ENCODE results near the gene FANCL.
"Not testable (repeated sequence)": the region's sequence is repeated elsewhere in the genome, so short reads cannot be mapped to it uniquely, and the experiment has no call there.

The FANCL gene

DNA sequence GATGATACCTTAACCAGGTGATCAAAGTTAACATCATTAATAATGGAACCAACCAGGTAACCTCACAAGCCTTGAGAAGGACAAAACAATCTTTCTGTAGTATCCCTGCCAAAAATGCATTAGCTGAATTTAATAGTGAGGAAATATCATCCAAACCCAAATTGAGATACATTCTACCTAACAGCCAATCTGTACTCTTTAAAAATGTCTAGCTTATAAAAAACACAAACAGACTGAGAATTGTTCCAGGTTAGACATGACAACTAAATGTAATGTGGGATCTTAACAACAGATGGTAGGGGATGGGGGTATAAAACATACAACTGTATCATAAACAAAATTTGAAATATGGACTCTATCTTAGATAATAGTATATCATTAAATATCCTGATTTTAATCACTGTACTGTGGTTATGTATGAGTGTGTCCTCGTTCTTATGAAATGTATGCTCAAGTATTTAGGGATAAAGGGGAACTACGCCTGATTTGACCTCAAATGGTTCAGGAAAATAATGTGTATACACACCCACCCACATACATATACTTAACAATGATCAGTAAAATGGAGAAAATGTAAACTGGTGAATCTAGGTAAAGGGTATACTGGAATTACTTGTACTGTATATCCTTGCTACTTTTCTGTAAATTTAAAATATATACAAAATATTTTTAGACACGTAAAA, 1.7 kb downstream of the FANCL start:
- Histone ChIP-seq H3K27ac (ENCODE audit: low read depth, low read length) (no peak overlapping the region), H3K36me3 (ENCODE audit: insufficient read depth, low read length) (no peaks in the 10 kb centered on the region), H3K4me1 (ENCODE audit: insufficient read depth, low read length) (no peaks in the 10 kb centered on the region), H3K9ac (ENCODE audit: low read length) (no peak overlapping the region), H3K9me3 (ENCODE audit: low read length) (no peaks in the 10 kb centered on the region), H3K4me3 (ENCODE audit: low read depth in 1 of 2, low read length in 2 of 2) (no peak overlapping the region), H3K27me3 (ENCODE audit: control insufficient read depth in 1 of 2, insufficient read depth in 2 of 2, low read length in 2 of 2) (no peaks in the 10 kb centered on the region)

- H3K4me3 ChIP-seq (ENCODE audit: low read depth in 1 of 2, low read length in 2 of 2) = no peak overlapping the region
- H3K9ac ChIP-seq (ENCODE audit: low read length) = no peak overlapping the region
- H3K9me3 ChIP-seq (ENCODE audit: low read length) = no peaks in the 10 kb centered on the region
- H3K36me3 ChIP-seq (ENCODE audit: insufficient read depth, low read length) = no peaks in the 10 kb centered on the region
- no peak overlapping the region for H3K27ac ChIP-seq (ENCODE audit: low read depth, low read length)
- H3K4me1 ChIP-seq (ENCODE audit: insufficient read depth, low read length) = no peaks in the 10 kb centered on the region
- no peaks in the 10 kb centered on the region for H3K27me3 ChIP-seq (ENCODE audit: control insufficient read depth in 1 of 2, insufficient read depth in 2 of 2, low read length in 2 of 2)
These were observed 3.4 kb downstream of the FANCL start for GRCh38 chr2:58237741-58238140.

- Histone ChIP-seq H3K27me3 (ENCODE audit: control insufficient read depth in 1 of 2, insufficient read depth in 2 of 2, low read length in 2 of 2) (no peaks in the 10 kb centered on the region), H3K9me3 (ENCODE audit: low read length) (no peaks in the 10 kb centered on the region), H3K9ac (ENCODE audit: low read length) (no peak overlapping the region), H3K4me1 (ENCODE audit: insufficient read depth, low read length) (no peaks in the 10 kb centered on the region), H3K27ac (ENCODE audit: low read depth, low read length) (no peak overlapping the region), H3K36me3 (ENCODE audit: insufficient read depth, low read length) (no peaks in the 10 kb centered on the region), H3K4me3 (ENCODE audit: low read depth in 1 of 2, low read length in 2 of 2) (no peak overlapping the region)
These were observed 5.1 kb downstream of the FANCL start for GRCh38 chr2:58235984-58236383.

DNA sequence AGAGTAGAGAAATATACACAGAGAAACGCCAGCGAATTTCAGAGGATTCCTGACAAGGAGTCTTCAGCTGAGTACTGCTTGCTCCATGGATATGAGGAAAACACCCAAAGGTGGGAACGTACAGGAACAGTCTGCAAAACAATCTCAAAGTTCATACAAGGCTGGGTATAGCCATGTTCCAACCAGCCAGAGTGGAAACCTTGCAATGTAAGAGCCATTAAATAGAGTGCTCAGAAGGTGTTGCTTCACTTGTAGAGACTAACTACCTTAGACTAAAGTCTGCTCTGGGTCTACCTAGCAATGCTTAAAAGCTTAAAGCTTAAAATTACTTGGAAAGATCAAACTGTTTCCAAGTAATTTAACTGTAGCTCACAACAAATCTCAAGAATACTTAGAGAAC, 6.0 kb downstream of the FANCL start:
- Histone ChIP-seq H3K27ac (ENCODE audit: low read depth, low read length) (no peak overlapping the region), H3K9ac (ENCODE audit: low read length) (no peak overlapping the region), H3K27me3 (ENCODE audit: control insufficient read depth in 1 of 2, insufficient read depth in 2 of 2, low read length in 2 of 2) (no peaks in the 10 kb centered on the region), H3K4me1 (ENCODE audit: insufficient read depth, low read length) (no peaks in the 10 kb centered on the region), H3K4me3 (ENCODE audit: low read depth in 1 of 2, low read length in 2 of 2) (no peak overlapping the region), H3K9me3 (ENCODE audit: low read length) (no peaks in the 10 kb centered on the region), H3K36me3 (ENCODE audit: insufficient read depth, low read length) (no peaks in the 10 kb centered on the region)

DNA sequence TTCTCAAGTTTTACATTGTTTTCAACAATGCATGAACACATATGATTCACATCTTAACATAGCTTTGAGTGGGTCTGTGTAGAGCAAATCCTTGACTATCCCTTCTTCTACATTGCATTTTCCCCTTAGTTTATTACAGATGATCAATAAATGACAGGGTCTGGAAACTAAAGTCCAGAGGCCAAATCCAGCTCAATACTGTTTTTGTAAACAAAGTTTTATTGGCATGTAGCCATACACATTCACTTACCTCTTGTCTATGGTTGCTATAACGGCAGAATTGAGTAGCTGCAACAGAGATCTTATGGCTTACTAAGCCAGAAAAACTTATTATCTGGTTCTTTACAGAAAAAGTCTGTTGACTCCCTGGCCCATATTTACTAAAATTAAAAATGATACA, 12.8 kb downstream of the FANCL start:
- no peak overlapping the region for H3K27ac ChIP-seq (ENCODE audit: low read depth, low read length)
- peaks cover 7% of the 10 kb centered on the region for H3K36me3 ChIP-seq (ENCODE audit: insufficient read depth, low read length)
- no peak overlapping the region for H3K9ac ChIP-seq (ENCODE audit: low read length)

GRCh38 chr2:58227171-58227917, 13.8 kb downstream of the FANCL start:
- H3K9ac ChIP-seq (ENCODE audit: low read length) = no peak overlapping the region
- no peaks in the 10 kb centered on the region for H3K4me1 ChIP-seq (ENCODE audit: insufficient read depth, low read length)
- peaks cover 7% of the 10 kb centered on the region for H3K36me3 ChIP-seq (ENCODE audit: insufficient read depth, low read length)
- H3K27me3 ChIP-seq (ENCODE audit: control insufficient read depth in 1 of 2, insufficient read depth in 2 of 2, low read length in 2 of 2) = no peaks in the 10 kb centered on the region
- no peak overlapping the region for H3K4me3 ChIP-seq (ENCODE audit: low read depth in 1 of 2, low read length in 2 of 2)
- no peaks in the 10 kb centered on the region for H3K9me3 ChIP-seq (ENCODE audit: low read length)
- no peak overlapping the region for H3K27ac ChIP-seq (ENCODE audit: low read depth, low read length)

More for the DNA sequence above, 12.8 kb downstream of the FANCL start:
- Histone ChIP-seq H3K27me3 (ENCODE audit: control insufficient read depth in 1 of 2, insufficient read depth in 2 of 2, low read length in 2 of 2) (no peaks in the 10 kb centered on the region), H3K4me3 (ENCODE audit: low read depth in 1 of 2, low read length in 2 of 2) (no peak overlapping the region), H3K9me3 (ENCODE audit: low read length) (no peaks in the 10 kb centered on the region), H3K4me1 (ENCODE audit: insufficient read depth, low read length) (no peaks in the 10 kb centered on the region)

- Histone ChIP-seq H3K4me1 (ENCODE audit: insufficient read depth, low read length) (no peaks in the 10 kb centered on the region), H3K27ac (ENCODE audit: low read depth, low read length) (no peak overlapping the region), H3K36me3 (ENCODE audit: insufficient read depth, low read length) (no peaks in the 10 kb centered on the region), H3K27me3 (ENCODE audit: control insufficient read depth in 1 of 2, insufficient read depth in 2 of 2, low read length in 2 of 2) (no peaks in the 10 kb centered on the region), H3K9ac (ENCODE audit: low read length) (no peak overlapping the region), H3K4me3 (ENCODE audit: low read depth in 1 of 2, low read length in 2 of 2) (no peak overlapping the region), H3K9me3 (ENCODE audit: low read length) (no peaks in the 10 kb centered on the region)
These were observed 19.2 kb downstream of the FANCL start for GRCh38 chr2:58221909-58222308.

- no peaks in the 10 kb centered on the region for H3K27me3 ChIP-seq (ENCODE audit: control insufficient read depth in 1 of 2, insufficient read depth in 2 of 2, low read length in 2 of 2)
- no peak overlapping the region for H3K27ac ChIP-seq (ENCODE audit: low read depth, low read length)
- no peak overlapping the region for H3K9ac ChIP-seq (ENCODE audit: low read length)
- no peak overlapping the region for H3K4me3 ChIP-seq (ENCODE audit: low read depth in 1 of 2, low read length in 2 of 2)
- no peaks in the 10 kb centered on the region for H3K36me3 ChIP-seq (ENCODE audit: insufficient read depth, low read length)
- no peaks in the 10 kb centered on the region for H3K4me1 ChIP-seq (ENCODE audit: insufficient read depth, low read length)
- H3K9me3 ChIP-seq (ENCODE audit: low read length) = no peaks in the 10 kb centered on the region
These were observed 25.7 kb downstream of the FANCL start for GRCh38 chr2:58215429-58215828.

GRCh38 chr2:58210951-58211568, 30.1 kb downstream of the FANCL start:
- not testable (repeated sequence) for H3K27ac ChIP-seq (ENCODE audit: low read depth, low read length); H3K27me3 ChIP-seq (ENCODE audit: control insufficient read depth in 1 of 2, insufficient read depth in 2 of 2, low read length in 2 of 2); H3K9ac ChIP-seq (ENCODE audit: low read length); H3K36me3 ChIP-seq (ENCODE audit: insufficient read depth, low read length); H3K4me1 ChIP-seq (ENCODE audit: insufficient read depth, low read length); H3K4me3 ChIP-seq (ENCODE audit: low read depth in 1 of 2, low read length in 2 of 2); H3K9me3 ChIP-seq (ENCODE audit: low read length)

- no peak overlapping the region for H3K27ac ChIP-seq (ENCODE audit: low read depth, low read length)
- H3K27me3 ChIP-seq (ENCODE audit: control insufficient read depth in 1 of 2, insufficient read depth in 2 of 2, low read length in 2 of 2) = no peaks in the 10 kb centered on the region
- H3K4me1 ChIP-seq (ENCODE audit: insufficient read depth, low read length) = no peaks in the 10 kb centered on the region
- no peak overlapping the region for H3K9ac ChIP-seq (ENCODE audit: low read length)
- H3K4me3 ChIP-seq (ENCODE audit: low read depth in 1 of 2, low read length in 2 of 2) = no peak overlapping the region
- H3K36me3 ChIP-seq (ENCODE audit: insufficient read depth, low read length) = no peaks in the 10 kb centered on the region
- no peaks in the 10 kb centered on the region for H3K9me3 ChIP-seq (ENCODE audit: low read length)
These were observed 33.9 kb downstream of the FANCL start for GRCh38 chr2:58207189-58207588.

DNA sequence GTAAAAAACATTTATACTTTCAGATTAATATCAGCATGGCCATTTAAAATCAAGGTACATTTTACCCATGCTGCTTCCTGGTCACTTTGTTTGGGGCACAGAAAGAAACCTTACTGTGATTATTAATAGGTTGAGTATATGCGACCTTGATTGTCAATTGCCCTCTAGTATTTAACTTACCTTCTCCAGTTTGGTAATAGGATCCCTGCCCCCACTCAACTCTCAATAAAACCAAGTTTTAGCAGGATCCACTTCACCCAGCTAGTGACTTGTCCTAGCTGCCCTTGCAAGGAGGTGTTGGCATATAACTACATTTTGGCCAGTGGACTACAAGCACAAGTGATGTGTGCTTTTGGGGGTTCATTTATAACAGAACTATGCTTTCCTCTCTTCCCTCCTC, 34.3 kb downstream of the FANCL start:
- H3K9me3 ChIP-seq (ENCODE audit: low read length) = no peaks in the 10 kb centered on the region
- H3K4me3 ChIP-seq (ENCODE audit: low read depth in 1 of 2, low read length in 2 of 2) = no peak overlapping the region
- no peaks in the 10 kb centered on the region for H3K36me3 ChIP-seq (ENCODE audit: insufficient read depth, low read length)
- no peaks in the 10 kb centered on the region for H3K27me3 ChIP-seq (ENCODE audit: control insufficient read depth in 1 of 2, insufficient read depth in 2 of 2, low read length in 2 of 2)
- H3K9ac ChIP-seq (ENCODE audit: low read length) = no peak overlapping the region
- H3K27ac ChIP-seq (ENCODE audit: low read depth, low read length) = no peak overlapping the region
- H3K4me1 ChIP-seq (ENCODE audit: insufficient read depth, low read length) = no peaks in the 10 kb centered on the region

Data from muscle layer of colon (tissue), 2 donors.